ENCODE results near the gene CLEC1B.
"Not testable (repeated sequence)": the region's sequence is repeated elsewhere in the genome, so short reads cannot be mapped to it uniquely, and the experiment has no call there.

CLEC1B gene

DNA sequence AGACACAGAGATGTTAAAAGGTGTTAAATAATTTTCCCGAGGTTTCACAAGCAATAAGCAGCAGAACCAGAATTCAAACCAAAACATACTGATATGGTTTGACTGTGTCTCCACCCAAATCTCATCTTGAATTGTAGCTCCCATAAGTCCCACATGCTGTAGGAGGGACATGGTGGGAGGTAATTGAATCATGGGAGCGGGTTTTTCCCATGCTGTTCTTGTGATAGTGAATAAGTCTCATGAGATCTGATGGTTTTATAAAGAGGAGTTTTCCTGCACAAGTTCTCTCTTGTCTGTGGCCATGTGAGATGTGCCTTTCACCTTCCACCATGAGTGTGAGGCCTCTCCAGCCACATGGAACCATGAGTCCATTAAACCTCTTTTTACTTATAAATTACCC, 24.2 kb downstream of the CLEC1B start:
- DNase-seq (ENCODE audit: low read depth in 2 of 2): not testable (repeated sequence)

DNA sequence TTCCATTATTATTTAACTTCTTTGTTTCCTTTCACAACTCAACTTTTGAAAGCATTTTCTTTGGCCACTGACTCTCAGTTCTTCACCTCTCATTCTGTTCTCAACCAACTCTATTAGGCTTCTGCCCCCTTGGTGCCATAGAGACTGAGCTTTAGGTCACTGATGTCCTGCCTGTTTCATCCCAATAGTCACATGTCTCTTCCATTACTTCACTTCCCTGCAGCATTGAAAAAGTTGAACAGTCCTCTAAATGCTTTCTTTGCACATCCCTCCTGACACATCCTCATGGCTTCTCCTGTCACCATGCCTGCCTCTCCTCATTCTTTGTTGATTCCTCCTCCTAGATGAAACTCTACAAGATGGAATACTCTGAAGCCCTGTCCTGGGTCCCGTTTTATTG, 25.0 kb downstream of the CLEC1B start:
- DNase-seq (ENCODE audit: low read depth in 2 of 2): no peak

DNA sequence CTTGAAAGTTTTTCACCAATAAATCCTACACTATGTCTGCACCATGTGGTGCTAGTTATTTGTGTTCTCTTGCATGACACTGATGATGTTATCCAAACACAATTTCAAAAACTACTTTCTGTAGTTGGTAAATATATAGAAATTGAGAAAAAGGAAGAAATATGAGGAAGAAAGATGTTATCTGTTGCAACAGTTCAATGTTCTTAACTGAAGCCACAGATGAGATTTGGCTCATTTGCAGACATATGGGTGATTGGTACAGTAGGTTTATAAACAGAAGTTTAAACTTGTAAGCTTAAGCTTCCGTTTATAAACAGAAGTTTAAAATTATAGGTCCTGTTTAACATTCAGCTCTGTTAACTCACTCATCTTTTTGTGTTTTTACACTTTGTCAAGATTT, 27.7 kb downstream of the CLEC1B start, which contains the start of gene CLEC12A:
Gene CLEC12A (plus strand): TSS at position 229 of the 400 bp plus-strand sequence. CDS start 188 bp downstream, outside the sequence.
- DNase-seq (ENCODE audit: low read depth in 2 of 2): no peak

DNA sequence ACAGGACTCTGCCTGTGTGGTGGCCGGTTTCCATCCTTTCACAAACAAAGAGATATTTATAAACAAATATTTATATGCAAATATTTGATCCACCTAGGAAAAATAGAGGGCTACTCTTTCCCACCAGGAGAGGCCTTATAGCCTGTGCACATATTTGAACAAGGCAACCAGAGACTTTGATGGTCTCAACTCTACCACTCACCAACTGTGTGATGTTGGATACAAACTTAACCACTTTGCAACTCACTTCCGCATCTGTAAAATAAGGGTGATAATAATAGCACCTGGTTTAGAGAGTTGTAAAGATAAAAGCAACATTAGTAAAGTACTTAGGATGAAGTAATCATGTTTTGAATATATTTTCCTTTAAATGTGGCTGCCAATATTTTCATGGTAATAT, 29.2 kb downstream of the CLEC1B start:
- DNase-seq (ENCODE audit: low read depth in 2 of 2): no peak

DNA sequence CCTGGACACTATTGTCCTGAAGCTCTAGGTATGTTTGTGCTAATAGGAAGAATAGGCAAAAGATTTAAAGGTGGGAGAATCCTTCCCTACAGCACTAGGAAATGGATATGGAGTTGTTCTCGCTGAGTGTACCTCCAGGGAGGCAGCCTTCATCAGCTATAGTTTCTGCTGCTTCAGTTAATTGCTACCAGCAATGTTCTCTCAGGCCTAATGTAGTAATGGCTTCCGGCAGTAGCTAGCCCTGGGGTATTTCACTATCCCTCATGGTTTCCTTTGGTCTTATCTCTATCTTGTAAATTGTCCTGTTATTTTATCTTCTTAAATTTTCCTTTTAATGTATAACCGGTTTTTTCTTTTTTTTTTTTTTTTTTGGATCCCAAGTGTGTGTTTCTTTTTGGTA, 37.0 kb downstream of the CLEC1B start:
- no peak for DNase-seq (ENCODE audit: low read depth in 2 of 2)

DNA sequence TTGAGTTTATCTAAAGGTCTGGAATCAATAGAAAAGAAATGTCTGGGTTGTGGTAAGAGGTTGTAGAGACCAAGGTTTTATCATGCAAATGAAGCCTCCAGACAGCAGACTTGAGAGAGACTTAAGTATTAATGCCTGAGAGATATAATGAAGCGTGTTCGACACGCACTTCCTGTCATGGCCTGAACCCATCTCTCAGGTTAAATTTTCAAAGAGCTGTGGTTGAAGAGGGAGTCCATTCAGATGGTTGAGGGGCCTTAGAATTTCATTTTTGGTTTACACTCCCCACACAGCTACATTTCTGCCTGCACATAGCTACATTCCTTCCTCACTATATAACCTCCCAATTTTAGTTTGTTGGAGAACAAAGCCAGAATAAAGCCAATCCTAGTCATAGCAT, 37.8 kb downstream of the CLEC1B start:
- no peak for DNase-seq (ENCODE audit: low read depth in 2 of 2)

DNA sequence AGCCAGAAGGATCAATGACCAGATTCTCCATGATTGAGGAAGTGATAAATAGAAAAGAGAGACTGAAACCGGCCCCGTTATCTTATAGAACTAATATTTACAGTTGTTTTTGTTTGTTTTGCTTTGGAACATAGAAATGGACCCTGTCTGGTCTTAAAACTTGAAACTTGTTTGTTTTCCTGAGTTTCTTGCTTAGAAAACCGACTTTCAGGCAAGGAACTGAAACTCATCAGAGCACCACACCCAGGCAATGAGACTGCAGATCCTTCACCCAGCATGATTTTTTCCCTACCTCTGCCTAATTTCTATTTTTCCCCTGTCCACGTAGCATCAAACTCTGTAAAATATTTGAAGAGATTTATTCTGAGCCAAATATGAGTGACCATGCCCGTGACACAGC, 38.3 kb downstream of the CLEC1B start:
- no peak for DNase-seq (ENCODE audit: low read depth in 2 of 2)

DNA sequence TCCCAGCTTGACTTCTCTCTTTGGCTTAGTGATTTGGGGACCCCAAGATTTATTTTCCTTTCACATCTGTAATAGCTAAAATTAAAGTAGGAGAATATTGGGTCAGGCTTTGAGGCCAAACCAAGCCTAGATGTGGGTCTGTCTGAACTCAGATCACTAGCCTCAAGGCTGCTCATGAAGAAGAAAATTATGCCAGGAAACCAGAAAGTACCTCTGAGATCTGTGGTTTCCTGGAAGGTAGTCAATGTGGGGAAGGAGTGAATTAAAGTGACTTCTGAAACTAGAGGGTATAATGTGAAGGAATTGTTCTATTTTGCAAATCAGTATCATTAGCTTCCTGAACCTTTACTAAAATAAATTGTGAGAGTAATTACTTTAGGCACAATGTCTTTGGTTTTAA, 41.1 kb downstream of the CLEC1B start:
- no peak for DNase-seq (ENCODE audit: low read depth in 2 of 2)

DNA sequence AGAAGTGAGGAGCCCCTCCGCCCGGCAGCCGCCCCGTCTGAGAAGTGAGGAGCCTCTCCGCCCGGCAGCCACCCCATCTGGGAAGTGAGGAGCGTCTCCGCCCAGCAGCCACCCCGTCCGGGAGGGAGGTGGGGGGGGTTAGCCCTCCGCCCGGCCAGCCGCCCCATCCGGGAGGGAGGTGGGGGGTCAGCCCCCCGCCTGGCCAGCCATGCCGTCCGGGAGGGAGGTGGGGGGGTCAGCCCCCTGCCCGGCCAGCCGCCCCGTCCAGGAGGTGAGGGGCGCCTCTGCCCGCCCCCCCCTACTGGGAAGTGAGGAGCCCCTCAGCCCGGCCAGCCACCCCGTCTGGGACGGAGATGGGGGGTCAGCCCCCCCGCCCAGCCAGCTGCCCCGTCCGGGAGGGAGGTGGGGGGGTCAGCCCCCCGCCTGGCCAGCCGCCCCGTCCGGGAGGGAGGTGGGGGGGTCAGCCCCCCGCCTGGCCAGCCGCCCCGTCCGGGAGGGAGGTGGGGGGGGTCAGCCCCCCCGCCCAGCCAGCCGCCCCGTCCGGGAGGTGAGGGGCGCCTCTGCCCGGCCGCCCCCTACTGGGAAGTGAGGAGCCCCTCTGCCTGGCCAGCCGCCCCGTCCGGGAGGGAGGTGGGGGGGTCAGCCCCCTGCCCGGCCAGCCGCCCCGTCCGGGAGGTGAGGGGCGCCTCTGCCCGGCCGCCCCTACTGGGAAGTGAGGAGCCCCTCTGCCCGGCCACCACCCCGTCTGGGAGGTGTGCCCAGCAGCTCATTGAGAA, 45.8 kb downstream of the CLEC1B start:
- not testable (repeated sequence) for DNase-seq (ENCODE audit: low read depth in 2 of 2)

DNA sequence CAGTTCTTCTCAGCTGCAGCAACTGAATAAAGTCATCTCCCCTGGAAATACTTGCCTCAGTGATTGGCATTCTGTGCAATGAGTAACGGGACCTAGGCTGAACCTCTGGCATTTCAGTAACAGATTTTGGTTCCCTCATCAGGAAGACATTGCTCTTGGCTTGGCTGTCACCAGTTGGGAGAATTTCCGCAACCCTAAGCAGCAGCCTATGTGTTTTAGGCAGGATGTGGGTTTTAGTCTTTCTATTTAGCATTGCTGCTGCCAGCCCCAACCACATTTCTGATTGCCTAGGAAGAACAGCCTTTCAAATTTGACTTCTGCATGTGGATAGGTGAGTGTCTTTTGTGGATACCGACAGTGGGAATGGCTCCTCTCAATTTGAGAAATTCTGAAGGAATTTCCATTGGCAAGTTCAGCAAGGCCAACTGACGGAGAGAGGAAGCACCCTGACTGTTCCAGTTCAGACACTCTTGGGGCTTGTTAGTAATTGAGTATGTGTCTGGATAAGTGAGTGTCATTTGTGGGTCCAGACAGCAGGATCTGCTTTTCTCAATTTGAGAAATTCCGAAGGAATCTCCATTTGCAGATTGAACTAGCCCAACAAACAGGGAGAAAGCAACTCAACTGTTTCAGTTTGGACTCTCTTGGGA, 47.8 kb downstream of the CLEC1B start:
- DNase-seq (ENCODE audit: low read depth in 2 of 2): no peak

DNA sequence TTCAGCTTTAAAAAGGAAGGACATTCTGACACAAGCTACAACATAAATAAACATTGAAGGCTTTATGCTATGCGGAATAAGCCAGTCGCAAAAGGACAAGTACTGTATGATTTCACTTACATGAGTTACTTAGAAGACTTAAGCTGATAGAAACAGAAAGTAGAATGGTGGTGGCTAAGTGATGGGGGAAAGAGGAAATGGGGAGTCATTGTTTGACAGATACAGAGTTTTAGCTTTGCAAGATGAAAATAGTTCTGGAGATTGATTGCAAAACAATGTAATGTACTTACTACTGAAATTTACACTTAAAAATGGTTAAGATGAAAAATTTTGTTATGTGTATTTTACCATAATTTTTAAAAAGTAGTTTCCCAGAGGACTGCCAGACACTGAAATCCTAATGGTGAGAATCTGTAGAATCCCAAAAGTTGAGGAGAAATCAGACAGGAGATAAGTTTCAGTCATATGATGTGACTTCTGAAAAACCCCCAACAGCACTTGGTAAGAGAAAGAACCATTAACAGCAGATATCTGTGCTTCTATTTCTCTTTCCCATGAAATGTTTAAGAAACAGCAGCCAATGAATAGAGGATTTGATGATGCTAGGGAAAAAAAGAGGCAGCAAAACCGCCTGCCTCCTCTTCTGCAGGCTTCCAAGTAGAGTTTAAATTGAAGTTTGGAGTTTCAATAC, 50.2 kb downstream of the CLEC1B start:
- no peak for DNase-seq (ENCODE audit: low read depth in 2 of 2)

DNA sequence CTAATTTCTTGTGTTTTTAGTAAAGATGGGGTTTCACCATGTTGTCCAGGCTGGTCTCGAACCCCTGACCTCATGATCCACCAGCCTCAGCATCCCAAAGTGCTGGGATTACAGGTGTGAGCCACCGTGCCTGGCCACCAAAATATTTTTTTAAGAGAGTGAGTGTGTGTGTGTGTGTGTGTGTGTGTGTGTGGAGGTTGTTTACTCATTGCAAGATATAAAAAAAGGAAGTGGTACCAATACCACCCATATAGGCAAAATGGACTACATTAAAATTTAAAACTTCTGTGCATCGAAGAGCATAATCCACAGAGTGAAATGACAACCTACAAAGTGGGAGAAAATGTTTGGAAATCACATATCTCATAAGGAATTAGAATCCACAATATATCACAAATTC, 51.2 kb downstream of the CLEC1B start:
- DNase-seq (ENCODE audit: low read depth in 2 of 2): no peak

DNA sequence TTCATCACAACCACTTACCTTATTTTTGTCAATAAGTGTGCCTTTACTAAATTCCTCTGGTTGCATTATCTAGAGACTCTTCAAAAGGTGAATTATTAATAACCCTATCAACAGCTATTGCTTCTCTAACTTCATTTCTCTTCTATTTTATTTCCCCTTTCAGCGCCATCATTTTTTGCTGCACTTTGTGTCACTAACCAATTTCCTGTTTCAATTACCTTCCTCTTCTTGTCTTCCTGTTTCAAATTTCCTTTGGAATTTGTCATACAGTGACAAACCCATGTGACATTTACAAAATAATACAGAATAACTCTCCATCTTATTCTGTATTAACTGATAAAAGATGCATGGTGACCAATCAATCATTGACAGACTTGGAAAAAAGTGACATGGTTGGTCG, 54.5 kb downstream of the CLEC1B start:
- no peak for DNase-seq (ENCODE audit: low read depth in 2 of 2)

DNA sequence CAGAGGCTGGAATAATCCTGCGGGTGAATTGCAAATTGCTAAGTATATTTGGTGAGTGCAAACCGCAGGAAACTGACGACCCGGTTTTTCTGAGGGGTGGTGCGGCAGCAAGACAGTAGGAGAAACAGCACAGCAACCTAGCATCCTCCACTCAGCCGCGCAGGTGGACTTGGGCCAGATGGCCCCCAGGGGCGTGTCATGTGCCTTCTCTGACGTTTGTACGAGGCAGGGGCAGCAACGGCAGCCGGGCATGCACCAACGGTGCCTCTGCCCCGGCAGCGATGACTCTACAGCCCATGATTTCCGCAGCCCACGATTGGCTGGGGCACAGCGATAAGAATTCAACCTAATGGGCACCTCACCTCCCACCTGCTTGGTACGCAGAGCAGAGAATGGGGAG, 55.7 kb downstream of the CLEC1B start:
- no peak for DNase-seq (ENCODE audit: low read depth in 2 of 2)

Data from stimulated activated CD8-positive, alpha-beta memory T cell treated with anti-CD3 and anti-CD28 coated beads, Interleukin-2, amount 100 ng/mL, for 1 hour (primary cell).